GM19467 (cell line): ENCODE measurements around the gene ACACA.
A peak's percentile ranks its signal among the peaks of the same experiment; 100 is the strongest.
"Not testable (repeated sequence)": the region's sequence is repeated elsewhere in the genome, so short reads cannot be mapped to it uniquely, and the experiment has no call there.

ENCODE experiments used
- ATAC-seq: cut with Tn5 transposase; IDR thresholded peaks from one replicate; pipeline ENCODE4 v1.9.1; 2021; ENCODE audit warnings: mild to moderate bottlenecking, moderate library complexity; ENCODE audit not compliant: unreplicated experiment

The ACACA gene

DNA sequence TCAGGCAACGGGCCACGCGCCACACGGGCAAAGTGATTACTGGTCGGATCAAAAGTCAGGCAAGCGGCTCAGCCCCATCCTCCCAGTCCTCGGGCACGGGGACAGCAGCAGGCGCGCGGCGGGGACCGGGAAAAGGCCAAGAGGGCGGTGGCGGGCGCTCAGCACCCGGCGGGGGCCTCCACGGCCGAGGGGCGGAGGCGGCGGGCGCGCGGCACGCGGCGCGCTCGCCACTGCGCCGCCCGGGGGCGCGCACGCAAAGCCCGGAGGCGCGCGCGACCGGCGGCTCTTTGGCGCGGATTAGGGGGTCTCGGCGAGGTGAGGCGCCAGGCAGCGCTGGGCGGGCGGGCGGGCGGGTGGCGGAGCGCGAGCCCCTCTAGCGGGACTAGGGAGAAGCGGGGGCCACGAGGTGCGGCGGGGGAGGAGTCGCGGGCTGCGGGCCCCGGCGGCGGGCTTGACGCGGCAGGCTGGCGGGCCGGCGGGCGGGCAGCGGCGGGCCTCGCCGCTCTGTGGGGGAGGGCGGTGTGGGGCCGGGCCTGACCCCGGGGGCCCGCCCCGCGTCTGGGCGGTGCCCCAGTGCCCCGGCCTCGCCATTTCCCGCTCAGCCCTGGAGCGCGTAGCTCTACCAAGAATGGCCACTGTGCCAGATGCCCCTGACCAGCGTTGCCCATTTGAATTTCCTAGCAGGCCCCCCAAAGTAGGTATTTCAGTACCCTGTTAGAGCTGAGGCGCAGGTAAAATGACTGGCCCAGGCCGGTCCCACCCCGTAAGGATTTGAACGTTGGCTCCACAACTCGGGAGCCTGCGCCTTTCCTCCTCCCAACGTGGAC, at the start of gene ACACA, which contains the start of gene TADA2A:
TSS of gene ACACA (minus strand) at position 202 of the 827 bp plus-strand sequence. CDS start 537 bp downstream, outside the sequence.
TSS of gene TADA2A (plus strand) at position 252 of the 827 bp plus-strand sequence. CDS start 4,480 bp downstream, outside the sequence.
- ATAC-seq, result peak; percentile 79

DNA sequence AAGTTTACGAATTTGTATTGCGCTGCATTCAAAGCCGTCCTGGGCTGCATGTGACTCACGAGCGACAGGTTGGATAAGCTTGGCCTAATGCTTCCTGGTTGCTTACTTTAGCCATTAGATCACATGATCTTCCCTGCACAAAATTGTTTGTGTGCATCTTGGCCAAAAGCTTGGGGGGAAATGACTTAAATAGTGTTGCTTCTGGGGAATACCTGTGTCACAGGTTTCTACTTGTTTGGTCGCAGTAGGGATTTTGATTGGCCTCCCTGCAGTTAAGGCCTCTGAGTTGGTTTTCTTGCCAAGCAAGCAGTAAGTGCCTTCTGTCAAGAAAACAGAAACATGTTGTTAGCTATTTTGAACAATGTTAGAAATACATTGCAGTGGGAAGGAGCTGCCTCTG, 43.5 kb upstream of the ACACA start:
- no peak for ATAC-seq

DNA sequence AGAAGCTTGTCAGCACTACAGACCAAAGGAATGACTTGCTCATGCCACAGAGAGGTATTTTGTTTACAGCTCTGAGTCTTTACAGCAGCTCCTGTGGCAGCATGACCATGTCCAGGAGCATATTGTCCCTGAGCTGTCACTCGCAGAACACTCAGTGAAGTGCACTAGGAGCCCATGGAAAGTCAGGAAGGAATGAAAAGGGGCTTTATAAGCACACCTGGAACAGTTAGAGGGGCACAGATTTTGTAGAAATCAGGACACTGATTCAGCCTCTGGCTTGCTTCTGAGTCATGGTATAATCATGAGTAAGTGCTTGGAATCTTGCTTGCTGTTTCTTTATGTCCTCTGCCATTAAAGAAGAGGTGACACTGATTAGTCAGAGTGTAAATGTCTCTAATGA, 41.0 kb upstream of the ACACA start:
- ATAC-seq, result no peak

DNA sequence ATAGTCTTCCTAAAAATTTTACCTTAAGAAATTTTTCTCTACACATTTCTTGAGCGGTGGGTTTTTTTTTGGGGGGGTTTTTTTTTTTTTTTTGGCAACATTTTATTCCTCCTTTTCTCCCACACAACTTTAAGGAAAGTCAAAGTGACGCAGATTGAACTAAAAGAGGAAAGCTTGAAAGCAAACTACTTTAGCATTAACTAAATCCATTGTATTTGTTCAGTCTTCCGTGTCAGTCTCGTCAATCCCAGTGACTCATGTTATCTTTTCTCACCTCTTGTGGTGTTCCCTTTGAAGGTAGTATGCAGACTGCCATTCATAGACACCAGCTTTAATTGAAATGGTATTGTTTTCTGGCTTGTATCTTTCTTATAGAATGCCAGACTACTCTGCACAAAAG, 39.4 kb upstream of the ACACA start:
- no peak for ATAC-seq

DNA sequence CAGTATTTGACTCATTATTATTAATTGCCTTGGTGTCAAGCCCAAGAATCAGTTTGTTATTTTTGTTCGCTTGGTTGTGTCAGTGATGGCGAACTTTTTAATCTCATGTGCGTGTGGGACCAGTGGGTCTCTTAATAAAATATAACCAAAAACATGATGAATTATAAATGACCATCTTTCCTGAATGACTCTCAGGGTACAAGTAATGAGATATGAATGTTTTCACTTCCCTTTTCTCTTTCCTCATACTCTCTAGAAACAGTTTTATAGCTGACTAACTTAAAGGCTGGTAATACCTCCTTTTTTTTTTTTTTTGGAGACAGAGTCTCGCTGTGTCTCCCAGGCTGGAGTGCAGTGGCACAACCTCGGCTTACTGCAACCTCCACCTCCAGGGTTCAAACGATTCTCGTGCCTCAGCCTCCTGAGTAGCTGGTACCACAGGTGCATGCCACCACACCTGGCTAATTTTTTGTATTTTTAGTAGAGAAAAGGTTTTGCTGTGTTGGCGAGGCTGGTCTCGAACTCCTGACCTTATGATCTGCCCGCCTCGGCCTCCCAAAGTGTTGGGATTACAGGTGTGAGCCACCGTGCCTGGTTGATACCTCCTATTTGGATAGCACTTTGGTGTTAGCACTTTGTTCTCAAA, 34.9 kb upstream of the ACACA start:
- not testable (repeated sequence) for ATAC-seq

DNA sequence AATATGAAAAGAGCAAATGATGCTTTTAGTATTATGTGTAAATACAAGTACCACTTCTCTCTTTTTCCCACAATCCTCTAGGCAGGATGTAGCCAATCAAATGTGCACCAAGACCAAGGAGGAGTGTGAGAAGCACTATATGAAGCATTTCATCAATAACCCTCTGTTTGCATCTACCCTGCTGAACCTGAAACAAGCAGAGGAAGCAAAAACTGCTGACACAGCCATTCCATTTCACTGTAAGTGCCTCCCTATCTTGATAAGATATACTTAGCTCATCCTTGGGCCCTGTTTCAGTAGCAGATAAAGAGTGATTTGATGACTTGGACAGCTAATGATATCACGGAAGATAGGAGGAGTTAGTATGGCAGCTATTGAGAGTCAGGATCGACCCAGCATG, 33.8 kb upstream of the ACACA start:
- ATAC-seq, result no peak

DNA sequence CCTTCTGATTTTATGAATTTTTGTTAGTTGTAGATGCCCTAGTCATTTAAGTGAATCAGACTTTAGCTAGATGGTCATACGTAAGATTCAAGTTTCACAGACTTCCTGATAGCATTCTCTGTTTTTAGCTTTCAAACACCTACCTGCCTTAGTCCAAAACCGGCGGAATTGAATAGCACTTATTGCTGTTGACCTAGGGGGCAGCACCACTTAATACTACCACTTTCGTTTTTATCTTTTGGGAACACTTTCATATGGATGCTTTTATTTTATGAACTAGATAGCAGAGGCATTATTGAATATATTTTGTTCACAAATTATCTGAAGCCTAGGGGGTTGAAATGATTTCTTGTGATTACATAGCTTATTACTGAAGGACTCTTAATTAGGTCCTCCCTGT, 31.5 kb upstream of the ACACA start:
- no peak for ATAC-seq

DNA sequence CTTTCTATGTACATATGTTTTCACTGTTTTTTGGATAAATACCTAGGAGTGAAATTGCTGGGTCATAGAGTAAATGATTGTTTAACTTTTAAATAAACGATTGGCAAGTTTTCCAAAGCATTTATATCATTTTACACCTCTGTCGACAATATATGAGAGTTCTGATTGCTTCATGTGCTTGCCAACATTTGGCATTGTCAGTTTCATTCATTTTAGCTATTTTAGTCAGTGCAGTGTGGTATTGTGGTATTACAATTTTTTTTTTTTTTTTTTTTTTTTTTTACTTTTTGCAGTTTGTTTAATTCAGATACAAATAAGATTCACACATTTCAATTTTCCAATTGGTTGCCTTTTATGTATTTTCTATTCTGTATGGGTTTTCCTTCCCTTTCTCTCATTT, 26.0 kb upstream of the ACACA start:
- no peak for ATAC-seq

DNA sequence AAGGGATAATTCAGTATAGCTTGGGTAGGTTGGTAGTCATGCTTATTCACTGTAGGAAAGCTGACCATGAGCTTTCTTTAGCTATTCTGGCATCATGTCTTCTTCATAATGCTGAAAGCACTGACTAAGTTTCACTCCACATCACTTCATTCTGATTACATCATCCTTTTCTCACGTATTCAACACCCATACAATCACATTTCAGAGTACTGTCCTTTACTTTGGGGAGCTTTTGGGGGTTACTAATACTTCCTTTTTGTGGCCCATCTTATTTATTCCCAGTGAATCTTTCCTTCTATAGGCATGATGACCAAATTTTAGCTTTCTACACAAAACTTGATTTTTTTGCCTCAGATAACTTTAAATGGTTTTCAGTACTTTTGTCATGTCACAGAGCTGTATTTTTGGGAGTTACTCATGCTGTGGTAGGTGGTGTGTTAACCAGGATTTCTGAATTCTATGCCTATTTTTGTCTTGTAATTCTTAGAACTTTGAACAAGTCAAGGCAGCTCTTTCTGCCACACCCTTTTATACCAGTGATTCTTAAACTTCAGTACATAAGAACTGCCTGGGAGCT, 23.5 kb upstream of the ACACA start:
- ATAC-seq, result no peak

DNA sequence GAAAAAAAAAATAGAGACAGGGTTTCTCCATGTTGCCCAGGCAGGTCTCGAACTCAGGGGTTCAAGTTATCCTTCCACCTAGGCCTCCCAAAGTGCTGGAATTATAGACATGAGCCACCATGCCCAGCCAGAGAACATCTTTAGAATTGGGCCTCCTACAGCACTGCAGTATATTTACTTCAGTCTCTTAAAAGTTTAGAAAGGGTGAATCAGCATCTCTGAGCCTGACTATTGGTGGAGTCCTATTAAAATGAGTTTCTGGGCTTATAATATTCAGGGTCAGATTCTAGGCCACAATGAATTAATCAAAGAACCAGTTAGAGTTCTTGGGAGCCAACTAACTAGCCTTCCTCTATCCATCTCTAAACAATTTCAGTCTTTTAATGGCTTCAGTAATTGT, 22.8 kb upstream of the ACACA start:
- ATAC-seq, result no peak

DNA sequence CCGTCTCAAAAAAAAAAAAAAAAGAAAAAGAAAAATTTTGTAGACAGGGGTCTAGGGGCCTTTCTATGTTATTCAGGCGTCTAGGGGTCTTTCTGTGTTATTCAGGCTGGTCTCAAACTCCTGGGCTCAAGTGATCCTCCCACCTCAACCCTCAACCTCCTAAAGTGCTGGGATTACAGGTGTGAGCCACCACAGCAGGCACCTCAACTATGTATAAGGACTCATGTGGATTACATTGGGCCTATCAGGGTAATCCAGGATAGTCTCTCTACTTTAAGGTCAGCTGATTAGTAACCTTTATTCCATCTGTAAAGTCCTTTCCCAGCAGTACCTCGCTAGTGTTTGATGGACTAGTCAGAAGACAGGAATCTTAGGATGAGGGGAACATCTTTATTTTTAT, 22.4 kb upstream of the ACACA start:
- no peak for ATAC-seq

DNA sequence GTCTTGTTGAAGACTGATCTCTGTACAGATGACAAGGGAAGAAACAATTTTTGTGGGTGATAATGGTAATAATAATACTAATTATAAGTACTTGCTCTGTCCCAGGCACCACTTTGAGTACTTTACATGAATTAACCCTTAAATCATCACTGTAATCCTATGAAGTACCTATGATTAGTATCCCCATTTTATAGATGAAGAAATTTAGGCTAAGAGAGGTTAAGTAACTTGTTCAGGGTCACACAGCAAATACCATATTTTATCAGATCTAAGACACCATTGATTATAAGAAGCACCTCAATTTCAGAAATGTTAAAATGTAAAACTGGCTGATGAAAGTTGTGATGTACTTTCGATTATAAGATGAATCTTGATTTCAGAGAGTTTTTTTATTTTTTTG, 18.6 kb upstream of the ACACA start:
- ATAC-seq, result no peak

DNA sequence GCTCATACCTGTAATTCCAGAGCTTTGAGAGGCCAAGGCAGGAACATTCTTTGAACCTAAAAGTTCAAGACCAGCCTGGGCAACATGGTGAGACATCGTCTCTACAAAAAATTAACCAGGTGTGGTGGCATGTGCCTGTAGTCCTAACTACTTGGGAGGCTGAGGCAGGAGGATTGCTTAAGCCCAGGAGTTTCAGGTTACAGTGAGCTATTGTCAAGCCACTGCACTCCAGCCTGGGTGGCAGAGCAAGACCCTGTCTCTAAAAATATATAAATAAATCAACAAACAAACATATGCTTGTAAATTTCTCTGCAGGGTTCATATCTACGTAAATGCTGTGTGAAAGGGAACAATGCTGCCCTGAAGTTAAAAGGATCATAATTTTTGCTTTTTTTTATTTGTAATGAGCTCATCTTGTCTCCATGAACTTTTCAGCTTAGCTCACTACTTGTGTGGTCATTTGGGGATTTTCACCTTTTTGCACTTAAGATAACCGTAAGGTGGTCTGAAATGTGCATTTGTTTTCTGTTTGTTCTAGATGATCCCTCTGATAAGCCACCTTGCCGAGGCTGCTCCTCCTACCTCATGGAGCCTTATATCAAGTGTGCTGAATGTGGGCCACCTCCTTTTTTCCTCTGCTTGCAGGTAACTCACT, 16.5 kb upstream of the ACACA start:
- no peak for ATAC-seq

DNA sequence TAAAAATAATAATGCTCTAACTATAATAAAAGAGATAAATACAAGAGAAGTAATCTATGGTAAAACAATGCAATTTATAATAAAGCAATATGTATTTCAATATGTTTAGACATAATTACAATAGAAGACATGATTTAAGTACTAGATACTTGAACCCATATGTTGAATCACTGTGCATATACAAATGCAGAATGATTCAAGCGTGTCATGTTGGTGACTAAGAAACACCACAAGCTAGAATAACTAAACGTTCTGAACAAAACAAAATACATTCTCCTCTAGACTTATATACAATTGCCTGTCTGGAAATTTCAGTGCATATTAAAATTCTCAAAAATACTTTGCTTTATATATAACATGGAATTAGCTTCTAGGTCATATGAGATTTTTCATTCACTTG, 11.2 kb upstream of the ACACA start:
- no peak for ATAC-seq

DNA sequence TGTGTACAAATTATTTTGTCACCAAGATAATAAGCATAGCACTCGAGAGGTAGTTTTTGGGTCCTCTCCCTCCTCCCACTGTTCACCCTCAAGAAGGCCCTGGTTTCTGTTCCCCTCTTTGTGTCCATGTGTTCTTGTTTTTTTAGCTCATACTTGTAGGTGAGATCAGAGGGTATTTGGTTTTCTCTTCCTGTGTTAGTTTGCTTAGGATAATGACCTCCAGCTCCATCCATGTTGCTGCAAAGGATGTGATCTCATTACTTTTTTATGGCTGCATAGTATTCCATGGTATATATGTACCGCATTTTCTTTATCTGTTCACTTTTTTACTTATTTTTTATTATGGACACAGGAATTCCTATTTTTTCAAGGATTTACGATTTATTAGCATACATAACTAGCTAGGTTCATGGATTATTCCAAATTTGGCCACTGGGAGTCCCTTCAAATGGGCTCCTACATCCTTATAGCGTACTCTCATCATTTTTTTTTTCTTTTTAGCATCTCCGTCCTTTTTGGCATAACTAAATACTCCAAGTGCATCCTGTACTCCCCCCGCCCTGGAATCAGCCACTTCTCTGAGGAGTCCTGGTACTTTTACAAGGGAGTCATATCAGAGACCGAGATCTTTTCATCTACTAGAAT, 7.4 kb upstream of the ACACA start:
- no peak for ATAC-seq

DNA sequence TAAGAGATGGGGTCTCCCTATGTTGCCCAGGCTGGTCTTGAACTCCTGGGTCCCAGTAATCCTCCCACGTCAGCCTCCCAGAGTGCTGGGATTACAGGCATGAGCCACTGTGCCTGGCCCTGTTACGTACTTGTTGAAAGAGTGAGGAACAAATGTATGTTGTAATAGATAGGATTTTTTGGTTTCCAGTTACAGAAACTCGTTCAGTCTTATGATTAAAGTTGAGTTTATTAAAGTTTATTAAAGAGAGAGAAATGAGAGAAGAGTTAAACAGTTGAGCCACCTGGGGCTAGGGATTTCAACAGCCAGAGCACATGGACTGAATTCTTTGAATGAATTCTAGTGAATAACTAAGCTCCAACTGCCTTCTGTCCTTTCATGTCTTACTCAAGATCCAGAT, 3.7 kb upstream of the ACACA start:
- no peak for ATAC-seq

DNA sequence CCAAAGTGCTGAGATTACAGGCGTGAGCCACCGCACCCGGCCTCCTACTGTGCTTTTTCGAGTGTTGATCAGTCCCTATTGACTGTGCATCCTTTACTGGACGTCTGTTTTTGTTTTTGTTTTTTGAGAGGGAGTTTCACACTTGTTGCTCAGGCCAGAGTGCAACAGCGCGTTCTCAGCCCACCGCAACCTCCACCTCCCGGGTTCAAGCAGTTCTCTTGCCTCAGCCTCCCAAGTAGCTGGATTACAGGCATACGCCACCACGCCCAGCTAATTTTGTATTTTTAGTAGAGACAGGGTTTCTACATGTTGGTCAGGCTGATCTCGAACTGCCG, 1.5 kb upstream of the ACACA start:
- not testable (repeated sequence) for ATAC-seq

DNA sequence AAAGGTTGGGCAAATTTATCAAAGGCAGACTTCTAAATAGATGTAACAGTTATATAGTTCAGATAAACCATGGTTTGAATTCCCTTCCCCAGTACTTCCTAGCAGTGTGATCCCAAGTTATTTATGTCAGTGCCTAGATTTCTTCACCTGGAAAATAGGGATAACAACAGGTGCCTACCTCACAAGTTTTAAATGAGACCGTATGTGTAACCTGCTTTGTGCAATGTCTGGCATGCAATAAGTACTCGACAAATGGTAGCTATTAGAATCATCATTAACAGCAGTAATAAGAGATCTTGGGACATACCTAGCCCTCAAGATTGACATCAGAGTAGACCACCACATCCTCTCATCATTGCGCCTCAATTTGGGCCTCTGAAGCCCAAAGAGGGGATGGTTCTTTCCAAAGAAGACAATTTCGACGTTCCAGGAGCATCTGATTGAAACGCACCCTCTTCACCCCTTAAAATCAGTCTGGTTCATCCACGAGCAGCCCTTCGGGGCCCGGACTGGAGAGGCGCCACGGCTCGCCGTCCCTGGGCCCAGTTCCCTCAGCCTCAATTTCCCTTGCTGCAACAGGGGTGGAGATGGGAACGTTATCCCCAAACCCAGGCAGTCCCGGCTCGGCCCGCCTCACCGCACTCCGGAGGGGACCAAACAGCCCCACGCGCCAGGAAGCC, 541 bp downstream of the ACACA start:
- no peak for ATAC-seq

DNA sequence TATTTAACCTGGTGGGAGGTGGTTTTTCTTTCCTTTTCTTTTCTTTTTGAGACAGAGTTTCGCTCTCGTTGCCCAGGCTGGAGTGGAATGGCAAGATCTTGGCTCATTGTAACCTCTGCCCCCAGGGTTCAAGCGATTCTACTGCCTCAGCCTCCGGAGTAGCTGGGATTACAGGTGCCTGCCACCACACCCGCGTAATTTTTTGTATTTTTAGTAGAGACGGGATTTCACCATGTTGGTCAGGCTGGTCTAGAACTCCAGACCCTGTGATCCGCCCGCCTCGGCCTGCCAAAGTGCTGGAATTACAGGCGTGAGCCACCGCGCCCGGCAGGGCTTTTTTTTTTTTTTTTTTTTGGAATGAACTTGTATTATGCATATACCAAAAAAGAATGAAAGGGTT, 1.1 kb downstream of the ACACA start:
- ATAC-seq, result not testable (repeated sequence)

DNA sequence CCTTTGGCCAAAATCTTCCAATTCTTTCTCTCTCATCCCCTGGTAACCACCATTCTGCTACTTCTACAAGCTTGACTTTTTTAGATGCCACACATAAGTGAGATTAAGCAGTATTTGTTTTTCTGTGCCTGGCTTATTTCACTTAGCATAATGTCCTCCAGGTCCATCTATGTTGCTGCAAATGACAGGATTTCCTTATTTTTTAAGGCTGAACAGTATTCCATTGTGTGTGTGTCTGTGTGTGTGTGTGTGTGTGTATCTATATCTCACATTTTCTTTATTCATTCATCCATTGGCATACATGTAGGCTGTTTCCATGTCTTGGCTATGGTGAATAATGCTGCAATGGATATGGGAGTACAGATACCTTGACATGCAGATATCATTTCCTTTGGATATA, 6.1 kb downstream of the ACACA start:
- no peak for ATAC-seq
